Mucosa of descending colon (tissue), 3 donors: ENCODE results near the gene CXCL1. TPM values are rescaled to one million over a fixed set of nuclear protein-coding genes. Genes with fewer than 3 reads are reported as not detected.

Experiments
- ATAC-seq: fragments of 200-7000 bp; cut with Tn5 transposase; one replicate; pipeline ENCODE4 v1.9.1; 2020; ENCODE audit warnings: mild to moderate bottlenecking, moderate library complexity
- DNase-seq, 3 donors: peaks; one replicate each; pipeline ENCODE4 v3.0.0-alpha.2; 2020
- H3K36me3 ChIP-seq: fragments of 200-600 bp; one replicate; pipeline ENCODE4 v1.8.0; 2021; ENCODE audit warnings: low read depth, mild to moderate bottlenecking
- H3K4me1 ChIP-seq: fragments of 200-600 bp; one replicate; pipeline ENCODE4 v1.8.0; 2021; ENCODE audit warnings: low read depth, mild to moderate bottlenecking
- H3K4me3 ChIP-seq: fragments of 200-600 bp; one replicate; pipeline ENCODE4 v1.8.0; 2021; ENCODE audit warnings: mild to moderate bottlenecking
- H3K9me3 ChIP-seq: fragments of 200-600 bp; one replicate; pipeline ENCODE4 v1.8.0; 2021; ENCODE audit warnings: mild to moderate bottlenecking
- intact Hi-C, 2 donors: fragments of 100-400 bp; cut with DNase I in 1 of 2; cut with micrococcal nuclease in 1 of 2; formaldehyde crosslinking; loops; one replicate each; pipeline versions ENCODE4 v1.11.0 to v1.11.1; 2022; cut with DNase I, micrococcal nuclease
- total RNA-seq, 3 donors: library from RNA; stranded (reverse); fragmentation: NEBNext Ultra II Directional in 2 of 3; extraction: Animal tissue kit (Norgen Biotek cat#: 25700) in 2 of 3; gene quantifications; one replicate each; pipeline versions ENCODE4 v1.2.1 to v1.2.4, GENCODE V29; 2021 to 2023
- TF ChIP-seq, protein P1 (sequence below): fragments of 200-600 bp; IDR thresholded peaks from one replicate; pipeline ENCODE4 v1.8.0; 2022; ENCODE audit warnings: antibody characterized with exemption, mild to moderate bottlenecking
- donor health status: DM: no; HTN: no; CAD: no; lungs with moderate emphysema.
- donor health status: DM: no; HTN: no; CAD: no.
- donor health status: DM: no; HTN: yes; CAD: no.

Gene CXCL1
- total RNA-seq, 3 donors from 2014 or later, result 3.0 to 21.7 (median 3.2) TPM

- H3K36me3 ChIP-seq, result no peaks in the 10 kb centered on the region
- H3K4me3 ChIP-seq, result no peak within 1 kb of the TSS
- peak; percentile 71 for ATAC-seq
- peak; percentile 33 to 59 (median 49) for DNase-seq
- H3K4me1 ChIP-seq, result no peaks in the 10 kb centered on the region
- no peaks in the 10 kb centered on the region for H3K9me3 ChIP-seq
- TF ChIP-seq, protein P1, sequence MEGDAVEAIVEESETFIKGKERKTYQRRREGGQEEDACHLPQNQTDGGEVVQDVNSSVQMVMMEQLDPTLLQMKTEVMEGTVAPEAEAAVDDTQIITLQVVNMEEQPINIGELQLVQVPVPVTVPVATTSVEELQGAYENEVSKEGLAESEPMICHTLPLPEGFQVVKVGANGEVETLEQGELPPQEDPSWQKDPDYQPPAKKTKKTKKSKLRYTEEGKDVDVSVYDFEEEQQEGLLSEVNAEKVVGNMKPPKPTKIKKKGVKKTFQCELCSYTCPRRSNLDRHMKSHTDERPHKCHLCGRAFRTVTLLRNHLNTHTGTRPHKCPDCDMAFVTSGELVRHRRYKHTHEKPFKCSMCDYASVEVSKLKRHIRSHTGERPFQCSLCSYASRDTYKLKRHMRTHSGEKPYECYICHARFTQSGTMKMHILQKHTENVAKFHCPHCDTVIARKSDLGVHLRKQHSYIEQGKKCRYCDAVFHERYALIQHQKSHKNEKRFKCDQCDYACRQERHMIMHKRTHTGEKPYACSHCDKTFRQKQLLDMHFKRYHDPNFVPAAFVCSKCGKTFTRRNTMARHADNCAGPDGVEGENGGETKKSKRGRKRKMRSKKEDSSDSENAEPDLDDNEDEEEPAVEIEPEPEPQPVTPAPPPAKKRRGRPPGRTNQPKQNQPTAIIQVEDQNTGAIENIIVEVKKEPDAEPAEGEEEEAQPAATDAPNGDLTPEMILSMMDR, result no peak
- intact Hi-C loops, result no loop called here
Measured at GRCh38 chr4:73853246-73853704, 15.9 kb upstream of the CXCL1 start, which contains the start of gene PF4V1. Gene PF4V1 (plus strand): TSS chr4:73853296. CDS start chr4:73853363, 67 bp downstream.

DNA sequence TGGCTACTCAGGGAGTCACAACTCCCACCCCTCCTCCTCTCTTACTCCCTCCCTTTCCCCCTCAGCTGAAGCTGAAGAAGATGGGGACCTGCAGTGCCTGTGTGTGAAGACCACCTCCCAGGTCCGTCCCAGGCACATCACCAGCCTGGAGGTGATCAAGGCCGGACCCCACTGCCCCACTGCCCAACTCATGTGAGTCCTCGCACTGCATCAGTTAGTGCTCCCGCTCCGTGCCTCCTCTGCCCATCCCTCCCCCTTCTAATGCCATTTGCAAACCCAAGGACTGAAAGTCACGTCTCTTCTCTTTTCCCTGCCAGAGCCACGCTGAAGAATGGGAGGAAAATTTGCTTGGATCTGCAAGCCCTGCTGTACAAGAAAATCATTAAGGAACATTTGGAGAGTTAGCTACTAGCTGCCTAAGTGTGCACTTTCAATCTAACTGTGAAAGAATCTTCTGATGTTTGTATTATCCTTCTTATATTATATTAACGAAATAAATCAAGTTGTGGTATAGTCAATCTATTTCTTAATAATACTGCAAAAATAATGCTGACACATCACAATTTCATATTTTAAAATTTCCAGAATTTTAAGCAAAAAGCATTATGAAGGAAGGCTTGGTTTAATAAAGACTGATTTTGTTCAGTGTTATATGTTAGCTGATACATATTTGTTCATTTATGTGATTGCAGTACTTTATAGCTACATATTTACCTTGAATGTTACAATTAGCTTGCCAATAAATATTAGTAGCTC lies 15.3 kb upstream of the CXCL1 start:
- intact Hi-C loops, result no loop called here
- ATAC-seq (no peak), DNase-seq (no peak)
- Histone ChIP-seq H3K4me1 (no peaks in the 10 kb centered on the region), H3K9me3 (no peaks in the 10 kb centered on the region), H3K4me3 (no peak overlapping the region), H3K36me3 (no peaks in the 10 kb centered on the region)
- TF ChIP-seq, protein P1, result no peak

DNA sequence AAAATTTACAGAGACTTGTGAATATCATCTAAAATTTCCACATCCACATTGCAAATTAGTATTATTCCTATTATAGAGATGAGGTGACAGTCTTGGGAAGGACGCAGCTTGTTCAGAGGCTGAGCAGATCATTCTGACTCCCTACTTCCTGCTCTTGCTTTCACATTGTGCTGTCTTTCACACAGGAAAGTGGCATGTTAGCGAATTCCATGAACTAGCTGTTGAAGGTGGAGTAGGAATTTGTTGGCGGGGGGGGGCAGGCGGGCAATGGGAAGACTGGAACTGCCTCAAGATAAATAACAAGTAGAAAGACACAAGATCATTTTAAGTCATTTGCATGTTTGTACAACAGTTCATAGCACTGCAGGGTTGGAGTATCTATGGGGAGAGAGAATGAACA lies 13.8 kb upstream of the CXCL1 start:
- H3K4me3 ChIP-seq, result no peak overlapping the region
- DNase-seq, result no peak
- TF ChIP-seq, protein P1, result no peak
- intact Hi-C loops, result no loop called here
- H3K4me1 ChIP-seq, result no peaks in the 10 kb centered on the region
- H3K9me3 ChIP-seq, result no peaks in the 10 kb centered on the region
- no peak for ATAC-seq
- H3K36me3 ChIP-seq, result no peaks in the 10 kb centered on the region

DNA sequence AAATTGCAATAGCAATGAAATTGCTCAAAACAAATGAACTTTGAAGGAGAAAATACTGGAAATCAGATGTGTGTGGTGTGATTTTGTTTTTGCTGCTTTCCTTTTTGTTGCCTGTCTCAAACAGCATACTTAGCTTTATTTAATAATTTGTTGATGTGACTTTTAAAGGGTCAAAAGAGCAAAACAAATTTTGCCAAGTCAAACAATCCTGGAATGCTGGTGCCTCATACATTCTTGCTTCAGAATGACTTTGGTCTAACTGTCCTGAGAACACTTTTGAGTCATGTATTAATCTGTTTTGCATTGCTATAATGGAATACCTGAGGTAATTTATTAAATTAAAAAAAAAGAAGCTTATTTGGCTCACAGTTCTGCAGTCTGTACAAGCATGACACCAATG lies 12.7 kb upstream of the CXCL1 start:
- H3K9me3 ChIP-seq, result no peaks in the 10 kb centered on the region
- H3K36me3 ChIP-seq, result no peaks in the 10 kb centered on the region
- intact Hi-C loops, result no loop called here
- TF ChIP-seq, protein P1, result no peak
- ATAC-seq (no peak), DNase-seq (no peak)
- no peaks in the 10 kb centered on the region for H3K4me1 ChIP-seq
- H3K4me3 ChIP-seq, result no peak overlapping the region

GRCh38 chr4:73859614-73860088 lies 9.5 kb upstream of the CXCL1 start:
- Histone ChIP-seq H3K4me3 (no peak overlapping the region), H3K36me3 (no peaks in the 10 kb centered on the region), H3K4me1 (no peaks in the 10 kb centered on the region), H3K9me3 (no peaks in the 10 kb centered on the region)
- intact Hi-C loops, result loop anchor here in 1 of 2 donors (10.0 kb wide), 1 partner anchor 175 kb away; the partner anchor contains the start of gene CXCL3
- ATAC-seq (no peak), DNase-seq (no peak)
- TF ChIP-seq, protein P1, result no peak
